AML-193 (cell line): Measurements from ENCODE around the gene LRRK2.
"Not testable (repeated sequence)": the region's sequence is repeated elsewhere in the genome, so short reads cannot be mapped to it uniquely, and the experiment has no call there.

Experiments used
- DNase-seq, 2 experiments: peaks; one replicate each; lab custom pipeline; 2025; lab: John Stamatoyannopoulos, UW

Gene LRRK2

DNA sequence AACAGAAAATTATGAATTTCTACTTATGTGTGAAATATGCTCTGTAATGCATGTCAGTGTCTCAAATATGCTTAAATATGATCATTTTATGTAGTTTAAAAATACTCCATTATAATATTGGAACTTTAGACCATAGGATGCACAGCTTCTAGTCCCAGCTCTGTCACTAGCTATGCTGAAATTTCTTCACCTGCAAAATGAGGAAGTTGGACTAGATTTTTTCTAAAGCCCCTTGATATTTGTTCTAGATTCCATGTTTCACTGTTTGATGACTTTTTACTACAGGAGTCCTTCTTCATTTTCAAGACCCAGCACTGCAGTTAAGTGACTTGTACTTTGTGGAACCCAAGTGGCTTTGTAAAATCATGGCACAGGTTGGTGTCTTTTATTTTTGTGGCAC lies 90.1 kb downstream of the LRRK2 start:
- peak; percentile 8 to 23 for DNase-seq

DNA sequence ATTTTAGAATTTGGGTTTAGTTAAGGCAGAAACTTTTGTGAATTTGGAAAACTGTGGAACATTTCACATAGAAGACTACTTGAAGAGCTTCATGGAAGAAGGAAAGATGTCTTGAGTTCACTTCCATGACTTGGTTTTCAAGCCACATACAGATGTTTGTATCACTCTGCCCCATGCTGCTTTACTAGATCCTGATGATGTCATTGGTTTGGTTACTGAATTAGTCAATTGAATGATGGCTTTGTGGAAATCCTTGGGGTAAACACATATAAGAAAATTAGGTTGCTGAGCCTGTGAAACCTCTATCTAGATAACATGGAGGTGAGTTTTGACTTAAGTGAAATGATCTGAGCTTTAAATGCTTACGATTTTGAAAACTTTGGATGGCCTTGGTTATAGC lies 90.6 kb downstream of the LRRK2 start:
- no peak for DNase-seq

DNA sequence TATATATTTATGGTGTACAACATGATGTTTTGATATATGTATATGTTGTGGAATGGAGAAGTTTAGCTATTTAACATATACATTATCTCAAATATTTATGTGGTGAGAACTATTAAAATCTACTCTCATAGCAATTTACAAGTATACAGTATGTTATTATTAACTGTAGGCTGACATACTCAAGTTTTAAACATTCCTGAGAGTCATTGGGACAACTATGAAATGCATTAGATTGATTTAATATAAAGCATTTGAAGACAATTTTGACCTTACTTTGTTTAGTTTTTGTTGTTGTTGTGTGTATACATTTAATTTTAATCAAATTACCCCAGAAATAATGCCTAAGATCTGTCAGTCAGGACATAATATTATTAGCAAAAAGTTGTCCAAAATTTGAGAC lies 99.5 kb downstream of the LRRK2 start:
- no peak for DNase-seq

DNA sequence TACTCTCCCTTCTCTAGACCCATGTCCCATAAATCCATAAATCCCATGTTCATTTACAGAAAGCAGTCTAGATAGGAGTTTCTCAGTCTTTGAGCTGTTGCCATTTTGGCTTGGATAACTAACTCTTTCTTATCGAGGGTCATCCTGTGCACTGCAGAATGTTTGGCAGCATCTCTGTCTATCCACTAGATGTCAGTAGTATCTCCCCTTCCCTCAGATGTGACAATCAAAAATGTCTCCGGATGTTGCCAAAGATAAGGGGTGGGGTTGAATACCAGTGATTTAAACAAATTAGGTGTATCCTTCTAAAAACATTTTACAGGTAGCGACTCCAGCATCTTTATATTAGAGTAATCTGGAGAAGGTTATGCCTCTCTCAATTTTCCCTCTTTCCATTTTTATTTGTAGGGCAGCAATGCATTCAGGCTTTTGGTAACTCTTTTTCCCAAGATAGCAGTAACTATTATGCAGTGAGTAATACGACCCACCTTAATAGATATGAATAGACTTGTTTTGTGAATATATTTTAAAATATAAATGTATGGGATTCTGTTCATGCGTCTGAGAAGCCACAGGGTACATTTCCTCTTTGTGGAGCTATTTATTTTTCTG lies 100.7 kb downstream of the LRRK2 start:
- peak; percentile 57 to 66 for DNase-seq

DNA sequence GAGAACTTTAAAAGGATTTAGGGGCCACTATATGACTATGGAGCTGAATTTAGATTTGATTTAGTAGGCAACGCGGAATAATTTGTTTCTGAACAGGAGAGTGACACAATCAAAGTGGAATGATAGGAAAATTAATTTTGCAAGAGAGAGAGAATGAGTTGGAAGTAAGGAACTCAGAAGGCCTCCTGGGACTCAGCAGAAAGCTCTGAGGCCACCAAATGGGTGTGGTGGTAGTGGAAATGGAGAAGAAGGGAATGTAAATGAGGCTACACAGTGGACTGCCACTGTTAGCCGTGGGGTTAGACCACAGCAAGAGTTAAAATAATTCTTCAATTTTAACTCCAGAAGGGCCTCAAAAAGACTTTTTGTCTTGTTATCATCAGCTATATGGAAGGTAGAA lies 102.7 kb downstream of the LRRK2 start:
- DNase-seq, result no peak

DNA sequence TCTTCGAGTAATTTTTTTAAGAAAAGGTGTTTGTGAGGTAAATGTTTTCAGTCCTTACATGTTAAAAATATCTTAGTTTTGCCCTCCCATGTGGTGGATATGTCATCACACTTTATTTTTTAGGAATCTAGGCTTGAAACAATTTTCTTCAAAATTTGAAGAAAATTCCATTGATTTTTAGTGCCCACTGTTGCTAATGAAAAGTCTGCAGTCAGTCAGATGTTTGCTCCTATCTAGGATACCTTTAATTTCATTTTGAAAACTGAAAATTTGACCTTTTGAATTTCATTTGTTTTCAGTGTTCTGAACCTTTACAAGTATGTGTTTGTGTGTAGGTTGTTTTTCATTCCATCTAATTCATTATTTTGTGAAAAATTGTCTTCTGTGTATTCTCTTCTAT lies 105.4 kb downstream of the LRRK2 start:
- DNase-seq, result no peak

DNA sequence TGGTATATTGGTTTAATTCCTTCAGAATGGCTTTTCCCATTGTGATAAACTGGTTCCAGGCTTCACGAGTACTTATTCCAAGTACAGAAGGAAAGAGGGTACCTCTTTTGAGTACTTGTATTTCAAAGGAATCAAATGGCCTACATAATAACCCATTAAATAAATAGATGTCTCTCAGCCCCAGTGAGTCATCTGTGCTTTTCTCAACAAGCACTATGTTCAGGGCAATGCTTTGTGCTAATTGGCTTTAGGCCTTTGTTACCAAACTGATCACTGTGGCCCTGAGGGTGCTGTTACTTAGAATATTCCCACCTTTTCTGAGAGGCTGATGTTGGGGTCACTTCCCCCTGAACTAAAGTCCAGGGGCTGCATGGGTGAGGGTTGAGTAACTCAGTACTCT lies 107.1 kb downstream of the LRRK2 start:
- DNase-seq, result no peak

DNA sequence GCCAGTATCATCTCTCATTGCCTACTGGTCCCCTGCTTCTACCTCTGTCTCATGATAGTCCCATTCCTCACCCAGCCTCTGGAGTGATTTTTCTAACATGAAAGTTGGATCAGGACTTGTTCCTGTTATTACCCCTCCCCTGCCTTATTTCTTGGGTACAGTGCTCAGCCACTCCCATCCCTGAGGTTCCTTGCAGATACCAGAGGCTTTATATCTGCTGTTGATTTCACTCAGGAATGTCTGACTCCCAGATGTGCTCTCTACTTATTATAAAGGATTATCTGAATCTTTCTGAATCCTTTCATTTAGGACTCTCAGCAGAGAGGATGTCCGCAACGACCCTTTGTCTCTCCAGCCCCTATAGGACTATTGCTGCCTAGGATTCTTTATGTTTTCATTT lies 111.2 kb downstream of the LRRK2 start:
- no peak for DNase-seq

DNA sequence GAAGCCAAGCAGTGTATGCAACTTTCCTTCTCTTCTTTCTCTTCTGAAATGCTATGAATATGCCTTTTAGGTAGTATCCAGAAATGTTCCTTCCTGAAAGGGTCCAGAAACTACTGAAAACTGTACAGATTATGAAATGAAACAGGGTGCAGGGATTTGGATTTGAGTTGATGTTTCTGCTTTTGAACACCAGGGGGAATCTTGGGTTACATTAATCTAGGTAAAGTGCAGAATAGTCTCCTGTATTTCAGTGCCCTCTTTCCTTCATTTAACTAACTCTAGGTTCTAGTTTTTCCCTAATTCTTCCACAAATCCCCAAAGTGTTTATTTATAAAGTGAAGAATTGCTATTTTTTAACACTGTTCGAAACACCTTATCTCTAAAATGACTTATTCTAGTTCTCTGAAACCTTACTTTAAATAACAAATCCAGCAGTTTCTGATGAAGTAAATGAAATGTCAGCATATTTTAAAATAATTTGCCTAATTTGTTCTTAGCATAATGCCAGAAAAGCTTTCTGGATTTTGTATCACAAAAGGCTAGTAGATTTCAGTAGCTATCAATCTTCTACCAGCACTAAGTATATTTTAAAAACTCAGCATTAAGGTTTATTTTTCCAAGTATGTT lies 111.9 kb downstream of the LRRK2 start:
- DNase-seq, result peak; percentile 25 to 50

DNA sequence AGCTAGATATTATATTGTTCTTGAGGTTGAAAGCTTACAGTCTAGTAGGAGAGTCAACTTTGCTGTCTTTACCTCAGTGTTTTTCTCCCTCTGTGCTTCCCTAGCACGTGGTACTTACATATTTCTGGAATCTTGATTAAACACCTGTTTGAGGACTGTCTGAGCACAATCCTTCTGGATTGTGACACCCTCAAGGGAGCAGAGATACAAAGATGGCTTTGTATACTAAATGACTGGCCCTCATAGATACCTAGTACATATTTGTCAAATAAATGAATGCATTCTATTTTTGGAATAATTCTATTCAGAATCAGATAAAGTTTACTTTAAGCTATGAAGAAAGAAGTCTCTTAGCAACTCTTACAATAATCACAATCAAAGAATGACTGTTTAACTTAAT lies 113.3 kb downstream of the LRRK2 start:
- DNase-seq, result no peak

DNA sequence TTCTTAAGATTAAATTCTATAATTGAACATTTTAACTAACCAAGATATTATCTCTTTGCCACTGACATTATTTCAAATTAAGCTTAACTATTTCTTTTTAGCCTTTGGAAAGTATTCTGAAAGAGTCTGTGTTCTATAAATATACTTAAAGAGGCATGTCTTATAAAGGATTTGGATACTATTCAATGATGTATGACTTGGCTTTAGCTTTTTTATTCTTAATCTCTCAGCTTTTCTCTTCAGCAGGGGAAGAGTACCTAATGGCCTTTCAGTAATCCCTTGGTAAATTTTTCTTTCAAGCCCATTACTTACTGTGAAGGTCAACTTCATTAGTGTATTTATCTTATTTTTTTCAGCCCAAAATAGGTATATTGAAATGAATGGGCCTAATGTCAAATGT lies 113.8 kb downstream of the LRRK2 start:
- no peak for DNase-seq

DNA sequence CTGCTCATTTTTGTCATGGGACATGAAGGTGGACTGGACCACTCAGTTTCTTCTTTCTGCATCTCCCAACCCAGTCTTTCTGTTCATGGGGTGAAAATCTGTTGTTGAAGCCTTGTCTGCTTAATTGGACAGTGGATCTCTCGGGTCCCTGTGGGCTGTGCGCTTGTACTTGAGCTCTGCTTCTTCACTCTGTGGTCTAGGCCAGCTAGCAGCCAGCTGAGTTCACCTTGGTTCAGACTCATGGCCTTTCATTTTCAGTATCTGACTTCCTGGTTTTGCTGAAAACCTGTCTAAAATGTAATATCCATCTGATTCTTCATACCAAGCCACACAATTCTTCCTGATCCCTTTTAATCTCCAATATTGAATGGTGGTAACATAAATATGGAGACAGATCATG lies 117.2 kb downstream of the LRRK2 start:
- no peak for DNase-seq

DNA sequence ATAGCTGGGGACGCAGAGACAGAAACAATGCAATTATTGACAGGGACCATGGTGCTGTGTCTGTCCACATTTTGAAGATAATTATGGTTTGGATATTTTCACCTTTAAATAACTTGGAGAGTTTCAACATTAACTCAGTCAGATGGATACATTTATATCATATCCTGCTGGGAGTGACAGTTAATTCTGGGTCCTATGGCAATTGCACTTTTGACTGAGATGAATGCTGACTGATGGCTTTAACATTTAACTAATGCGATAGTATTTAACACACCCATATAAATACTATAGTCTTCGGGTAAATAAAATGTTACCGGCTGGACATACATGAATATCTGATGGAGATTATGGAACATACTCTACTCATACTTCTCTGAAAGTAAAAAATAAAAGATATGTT lies 118.3 kb downstream of the LRRK2 start:
- DNase-seq, result no peak

DNA sequence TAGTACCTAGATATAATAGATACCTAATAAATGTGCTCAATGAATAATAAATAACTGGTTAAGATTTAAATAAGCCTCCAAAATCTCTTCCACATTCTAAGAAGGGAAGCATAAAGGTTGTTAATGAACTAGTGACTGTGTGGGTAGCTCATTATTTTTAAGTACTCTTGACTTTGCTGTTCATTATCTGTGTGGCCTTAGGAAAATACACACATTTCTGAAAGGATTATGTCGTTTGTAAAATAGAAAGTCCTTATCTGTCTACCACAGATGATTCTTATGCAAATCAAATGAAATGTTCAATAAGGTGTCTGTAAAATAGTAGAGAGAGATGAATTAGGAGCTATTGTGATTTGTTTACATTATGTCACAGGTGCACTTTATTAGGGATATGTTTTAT lies 119.5 kb downstream of the LRRK2 start:
- DNase-seq, result no peak

DNA sequence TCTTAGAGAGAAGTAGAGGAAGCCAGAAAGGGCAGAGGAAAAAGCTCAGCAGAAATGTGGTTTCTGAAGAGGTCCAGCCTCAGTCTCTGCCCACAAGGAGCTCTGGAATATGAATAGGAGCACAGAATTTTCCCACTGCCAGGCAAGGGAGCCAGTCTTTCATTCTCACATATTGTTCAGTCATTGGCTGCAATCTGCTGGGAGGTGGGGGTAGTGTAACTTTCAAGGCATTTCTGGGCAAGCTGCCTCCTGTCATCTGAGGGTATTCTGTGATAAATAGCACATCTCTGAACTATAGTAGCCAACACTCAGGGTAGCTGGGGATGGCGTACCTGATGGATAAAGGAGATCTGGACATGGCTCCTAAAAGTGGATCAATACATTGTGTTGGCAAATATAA lies 127.2 kb downstream of the LRRK2 start:
- no peak for DNase-seq

DNA sequence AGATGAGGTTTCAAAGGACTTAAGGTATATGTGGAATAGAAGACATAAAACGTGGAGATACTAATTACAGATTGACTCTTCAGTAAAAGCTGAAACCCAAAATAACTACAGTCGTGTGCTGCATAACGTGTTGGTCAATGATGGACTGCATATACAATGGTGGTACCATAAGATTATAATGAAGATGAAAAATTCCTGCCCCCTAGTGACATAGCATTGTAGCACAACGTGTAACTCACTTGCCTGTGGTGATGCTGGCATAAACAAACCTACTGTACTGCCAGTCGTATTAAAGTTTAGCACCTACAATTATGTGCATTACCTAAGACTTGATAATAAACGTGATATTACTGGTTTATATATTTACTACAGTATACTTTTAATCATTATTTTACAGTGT lies 150.3 kb downstream of the LRRK2 start:
- peak; percentile 8 to 25 for DNase-seq

DNA sequence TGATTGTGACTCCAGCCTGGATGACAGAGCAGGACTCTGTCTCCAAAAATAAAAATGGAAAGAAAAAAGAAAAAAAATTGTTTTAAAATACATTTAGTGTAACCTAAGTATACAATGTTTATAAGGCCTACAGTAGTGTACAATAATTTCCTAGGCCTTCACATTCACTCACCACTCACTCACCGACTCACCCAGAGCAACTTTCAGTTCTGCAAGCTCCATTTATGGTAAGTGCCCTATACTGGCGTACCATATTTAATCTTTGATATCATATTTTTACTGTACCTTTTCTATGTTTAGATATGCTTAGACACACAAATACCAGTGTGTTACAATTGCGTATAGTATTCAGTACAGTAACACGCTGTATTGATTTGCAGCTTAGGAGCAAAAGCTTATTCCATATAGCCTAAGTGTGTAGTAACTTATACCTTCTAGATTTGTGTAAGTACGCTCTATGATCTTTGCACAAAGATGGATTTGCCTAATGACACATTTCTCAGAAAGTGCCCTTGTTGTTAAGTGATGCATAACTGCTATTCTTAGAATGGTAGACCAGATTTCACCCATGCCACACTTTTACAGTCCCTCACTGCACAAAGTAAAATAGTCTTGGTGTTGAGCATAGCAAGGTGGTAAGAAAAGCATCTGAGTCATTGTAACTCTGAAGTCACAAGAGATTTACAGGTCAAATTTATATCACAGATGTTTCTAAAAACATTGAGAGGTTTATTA lies 151.9 kb downstream of the LRRK2 start:
- DNase-seq, result no peak

DNA sequence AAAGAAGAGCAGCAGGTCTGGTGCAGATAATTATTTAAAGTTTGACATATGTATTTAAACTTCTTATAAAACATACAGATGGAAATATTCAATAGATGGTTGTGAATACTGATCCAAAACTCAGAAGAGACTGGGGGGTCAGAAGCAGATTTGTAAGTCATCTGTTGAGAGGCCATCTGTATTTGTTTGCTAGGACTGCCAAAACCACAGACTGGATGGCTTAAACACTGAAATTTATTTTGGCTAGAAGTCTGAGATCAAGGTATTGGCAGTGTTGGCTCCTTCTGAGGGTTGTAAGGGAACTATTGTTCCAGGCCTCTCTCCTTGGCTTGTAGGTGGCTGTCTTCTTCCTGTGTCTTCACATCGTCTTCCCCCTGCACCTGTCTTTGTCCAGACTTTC lies 153.9 kb downstream of the LRRK2 start:
- DNase-seq, result no peak

DNA sequence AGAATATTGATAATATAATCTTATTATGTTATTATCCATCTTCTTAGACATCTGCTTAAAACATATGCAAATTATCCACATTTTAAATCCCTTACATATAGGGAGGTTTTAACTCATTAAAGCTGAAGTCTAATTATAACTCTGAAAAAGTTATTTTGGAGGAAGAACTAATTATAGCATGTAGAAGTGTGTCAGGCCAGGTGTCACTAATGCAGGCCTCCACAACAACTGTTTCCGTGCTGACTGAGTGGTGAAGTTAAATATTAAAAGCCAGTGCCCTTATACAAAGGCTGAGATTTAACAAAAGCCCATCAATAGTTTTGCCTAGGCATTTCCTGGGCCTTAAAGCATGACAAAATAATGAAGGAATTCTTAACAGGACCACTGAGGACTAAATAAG lies 157.4 kb downstream of the LRRK2 start:
- DNase-seq, result no peak

DNA sequence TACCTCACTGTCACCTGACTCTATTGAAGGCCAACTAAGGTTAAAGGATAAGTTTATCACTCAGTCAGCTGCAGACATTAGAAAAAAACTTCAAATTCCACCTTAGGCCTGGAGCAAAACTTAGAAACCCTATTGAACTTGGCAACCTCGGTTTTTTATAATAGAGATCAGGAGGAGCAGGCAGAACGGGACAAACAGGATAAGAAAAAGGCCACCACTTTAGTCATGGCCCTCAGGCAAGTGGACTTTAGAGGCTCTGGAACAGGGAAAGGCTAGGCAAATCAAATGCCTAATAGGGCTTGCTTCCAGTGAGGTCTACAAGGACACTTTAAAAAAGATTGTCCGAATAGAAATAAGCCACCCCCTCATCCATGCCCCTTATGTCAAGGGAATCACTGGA lies 162.5 kb downstream of the LRRK2 start:
- DNase-seq, result not testable (repeated sequence)

DNA sequence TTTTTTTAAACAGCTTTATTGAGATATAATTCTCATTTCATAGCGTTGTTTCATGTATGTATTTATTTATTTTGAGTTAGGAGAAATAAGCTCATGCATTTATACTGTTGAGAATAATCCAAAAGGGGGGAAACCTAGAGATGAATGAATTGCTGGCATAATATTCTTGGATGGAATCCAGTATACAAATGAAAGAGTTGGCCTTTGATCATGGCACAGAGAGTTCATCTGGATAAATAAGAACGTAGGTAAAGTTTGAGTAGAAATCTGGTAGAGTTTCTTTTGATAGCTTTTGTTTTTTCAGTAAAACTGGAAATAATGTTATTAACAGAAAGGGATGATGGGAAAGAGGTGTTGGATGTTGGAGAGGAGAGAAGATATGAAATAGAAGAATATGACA lies 166.2 kb downstream of the LRRK2 start:
- no peak for DNase-seq

DNA sequence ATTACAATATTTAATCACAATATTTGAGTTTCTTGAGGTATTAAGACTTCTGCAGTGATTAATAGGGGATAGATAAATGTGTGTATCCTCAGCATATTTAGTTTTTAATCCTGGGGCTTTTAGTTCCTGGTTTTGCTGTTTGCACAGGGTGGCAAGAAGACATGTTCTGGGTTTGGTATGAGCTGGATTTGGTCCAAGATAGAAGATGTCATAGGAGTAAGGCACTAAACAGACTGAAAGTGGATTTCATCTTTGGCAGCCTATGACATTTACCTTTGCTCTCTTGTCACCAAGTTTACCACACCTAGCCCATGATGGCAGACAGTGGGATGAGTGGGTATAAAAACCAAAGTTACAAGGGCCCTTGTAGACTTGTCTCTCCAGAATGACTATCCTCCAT lies 168.2 kb downstream of the LRRK2 start:
- no peak for DNase-seq

DNA sequence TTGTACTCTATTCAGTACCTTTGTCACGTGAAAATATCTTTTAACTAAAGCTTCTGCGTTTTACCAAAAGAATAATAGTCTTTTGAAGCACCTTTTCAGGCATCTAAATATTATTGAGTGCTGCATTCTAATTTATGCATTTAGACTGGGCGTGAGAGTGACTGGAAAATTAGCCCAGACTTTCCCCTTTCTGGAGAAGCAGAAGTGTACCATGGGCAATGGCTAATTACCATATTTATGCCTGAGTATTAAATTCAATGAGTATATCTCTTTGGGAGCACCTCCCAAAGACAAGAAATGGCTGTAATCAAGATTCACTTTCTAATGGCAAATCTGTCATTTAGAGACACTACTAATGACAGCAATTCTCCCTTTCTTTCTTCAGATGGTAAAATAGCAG lies 174.9 kb downstream of the LRRK2 start:
- no peak for DNase-seq

DNA sequence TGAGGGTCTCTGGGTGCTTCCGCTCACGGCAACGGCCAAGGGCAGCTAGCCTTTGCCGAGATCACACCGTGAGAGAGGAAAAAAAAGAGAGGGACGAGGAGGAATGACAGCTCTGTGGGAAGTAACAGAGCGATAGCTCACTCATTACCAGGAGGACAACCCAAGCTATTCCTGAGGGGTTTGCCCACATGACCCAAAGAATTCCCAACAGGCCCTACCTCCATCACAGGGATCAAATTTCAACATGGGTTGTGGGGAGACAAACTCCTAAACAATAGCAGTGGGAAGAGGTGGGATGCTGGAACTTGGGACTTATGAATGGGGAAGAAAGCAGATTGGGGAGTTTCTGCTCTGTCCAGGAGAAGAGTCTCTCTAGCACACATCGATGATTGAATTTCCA lies 180.6 kb downstream of the LRRK2 start:
- DNase-seq, result no peak
